ENCODE results near the gene ITGAL.

DNA sequence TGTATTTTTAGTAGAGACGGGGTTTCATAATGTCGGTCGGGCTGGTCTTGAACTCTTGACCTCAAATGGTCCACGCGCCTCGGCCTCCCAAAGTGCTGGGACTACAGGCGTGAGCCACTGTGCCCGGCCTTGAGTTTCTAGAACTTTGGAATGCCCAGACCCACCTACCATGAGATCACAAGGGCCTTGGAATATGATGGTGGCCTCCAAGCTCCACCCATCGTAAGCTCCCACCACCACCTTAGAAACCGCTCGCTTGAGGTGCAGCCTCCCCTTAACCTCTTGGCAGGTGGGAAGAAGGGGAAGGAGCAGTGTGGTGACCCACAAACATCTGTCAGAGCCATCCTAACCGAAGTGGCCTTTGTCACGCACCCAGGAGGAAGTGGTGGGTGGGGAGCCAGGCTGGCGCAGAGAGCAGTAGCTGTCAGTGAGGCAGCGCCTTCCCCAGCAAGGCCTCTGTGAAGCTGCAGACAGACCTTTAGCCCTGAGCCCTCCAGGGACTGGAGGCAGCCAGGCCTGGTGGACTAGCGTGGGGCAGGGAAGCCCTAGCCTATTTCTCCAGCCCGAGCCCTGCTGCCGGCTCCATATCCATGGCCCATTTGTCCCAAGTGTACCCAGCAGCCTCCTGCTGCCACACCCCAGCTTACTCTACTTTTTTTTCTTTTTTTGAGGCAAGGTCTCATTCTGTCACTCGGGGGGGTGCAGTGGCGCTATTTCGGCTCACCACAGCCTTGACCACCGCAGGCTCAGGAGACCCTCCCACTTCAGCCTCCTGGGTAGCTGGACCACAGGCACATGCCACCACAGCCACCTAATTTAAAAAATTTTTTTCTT lies 13.8 kb upstream of the ITGAL start:
- TF ChIP-seq, protein P1, sequence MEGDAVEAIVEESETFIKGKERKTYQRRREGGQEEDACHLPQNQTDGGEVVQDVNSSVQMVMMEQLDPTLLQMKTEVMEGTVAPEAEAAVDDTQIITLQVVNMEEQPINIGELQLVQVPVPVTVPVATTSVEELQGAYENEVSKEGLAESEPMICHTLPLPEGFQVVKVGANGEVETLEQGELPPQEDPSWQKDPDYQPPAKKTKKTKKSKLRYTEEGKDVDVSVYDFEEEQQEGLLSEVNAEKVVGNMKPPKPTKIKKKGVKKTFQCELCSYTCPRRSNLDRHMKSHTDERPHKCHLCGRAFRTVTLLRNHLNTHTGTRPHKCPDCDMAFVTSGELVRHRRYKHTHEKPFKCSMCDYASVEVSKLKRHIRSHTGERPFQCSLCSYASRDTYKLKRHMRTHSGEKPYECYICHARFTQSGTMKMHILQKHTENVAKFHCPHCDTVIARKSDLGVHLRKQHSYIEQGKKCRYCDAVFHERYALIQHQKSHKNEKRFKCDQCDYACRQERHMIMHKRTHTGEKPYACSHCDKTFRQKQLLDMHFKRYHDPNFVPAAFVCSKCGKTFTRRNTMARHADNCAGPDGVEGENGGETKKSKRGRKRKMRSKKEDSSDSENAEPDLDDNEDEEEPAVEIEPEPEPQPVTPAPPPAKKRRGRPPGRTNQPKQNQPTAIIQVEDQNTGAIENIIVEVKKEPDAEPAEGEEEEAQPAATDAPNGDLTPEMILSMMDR (optimal IDR thresholded peaks at IDR 0.05 in 1 of 3, IDR thresholded peaks at IDR 0.05 in 1 of 3, conservative IDR thresholded peaks at IDR 0.05 in 1 of 3; ENCODE audit: extremely low read depth in 1 of 3, insufficient read depth in 2 of 3, low read length in 3 of 3) = no peak
- no peak for TF ChIP-seq EZH2 (IDR thresholded peaks at IDR 0.05; ENCODE audit: low read length)

All from keratinocyte (primary cell).